ENCODE results near the gene MEX3A.
"Not testable (repeated sequence)": the region's sequence is repeated elsewhere in the genome, so short reads cannot be mapped to it uniquely, and the experiment has no call there.

Gene MEX3A

GRCh38 chr1:156118177-156118868 is 36.1 kb upstream of the MEX3A start:
- no peak for DNase-seq

DNA sequence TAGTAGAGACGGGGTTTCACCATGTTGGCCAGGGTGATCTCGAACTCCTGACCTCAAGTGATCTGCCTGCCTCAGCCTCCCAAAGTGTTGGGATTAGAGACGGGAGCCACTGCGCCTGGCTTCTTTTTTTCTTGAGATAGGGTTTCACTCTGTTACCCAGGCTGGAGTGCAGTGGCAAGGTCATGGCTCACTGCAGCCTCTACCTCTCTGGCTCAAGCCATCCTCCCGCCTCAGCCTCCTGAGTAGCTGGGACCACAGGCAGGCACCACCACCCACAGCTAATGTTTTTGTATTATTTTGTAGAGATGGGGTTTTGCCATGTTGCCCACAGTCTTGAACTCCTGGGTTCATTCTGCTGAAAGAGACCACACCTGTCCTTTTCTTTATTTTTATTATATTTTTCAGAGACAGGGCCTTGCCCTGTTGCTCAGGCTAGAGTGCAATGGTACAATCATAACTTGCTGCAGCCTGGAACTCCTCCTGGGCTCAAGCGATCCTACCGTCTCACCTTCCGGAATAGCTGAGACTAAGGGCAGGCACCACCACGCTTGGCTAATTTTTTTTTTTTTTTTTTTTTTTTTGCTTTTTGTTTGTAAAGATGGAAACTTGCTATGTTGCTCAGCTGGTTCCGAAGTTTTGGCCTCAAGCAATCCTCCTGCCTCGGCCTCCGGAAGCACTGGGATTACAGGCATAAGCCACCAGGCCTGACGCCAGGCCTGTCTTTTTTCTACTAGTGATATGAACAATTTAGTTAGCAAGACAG is 35.3 kb upstream of the MEX3A start:
- DNase-seq, result no peak

- DNase-seq, result not testable (repeated sequence)
Observed at GRCh38 chr1:156116731-156117130, 34.5 kb upstream of the MEX3A start.

DNA sequence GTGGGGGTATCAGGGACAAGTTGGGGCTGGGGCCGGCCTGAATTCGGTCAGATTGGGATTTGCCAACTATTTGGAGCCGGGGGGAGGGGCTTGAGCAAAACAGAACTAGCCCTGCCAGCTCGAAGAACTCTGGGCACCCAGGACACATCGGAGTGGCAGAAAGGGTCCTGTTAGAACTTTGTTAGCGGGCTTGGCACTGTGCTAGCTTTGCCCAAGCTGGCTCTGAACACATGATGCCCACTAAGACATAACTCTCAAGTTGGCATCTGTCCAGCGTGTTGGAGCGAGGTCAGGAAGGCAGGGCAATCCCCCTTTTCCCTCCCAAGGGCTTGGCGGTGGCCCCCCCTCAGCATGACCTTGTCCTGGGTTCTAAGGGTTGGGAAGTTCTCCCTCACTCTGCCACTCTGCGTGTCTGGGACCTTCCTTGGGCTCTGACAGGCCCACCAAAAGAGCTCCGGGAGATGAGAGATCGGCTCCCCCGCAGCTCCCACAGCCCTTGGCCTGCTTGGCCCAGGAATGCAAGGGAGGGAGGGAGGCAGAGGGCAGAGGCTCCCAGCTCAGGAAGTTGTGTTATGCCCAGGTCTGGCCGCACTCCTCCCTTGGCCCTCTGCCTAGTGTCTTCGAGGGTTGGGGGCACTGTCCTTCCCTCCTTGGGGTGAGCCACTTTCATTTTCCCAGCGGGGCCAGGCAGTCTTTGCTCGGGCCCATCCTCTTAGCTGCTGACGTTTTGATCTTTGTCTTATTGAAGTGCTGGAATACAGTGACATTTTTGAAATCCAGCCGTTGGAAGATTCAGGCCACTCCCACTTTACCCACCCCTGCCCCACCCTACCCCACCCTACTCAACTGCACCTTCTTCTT is 33.5 kb upstream of the MEX3A start:
- DNase-seq, result no peak

DNA sequence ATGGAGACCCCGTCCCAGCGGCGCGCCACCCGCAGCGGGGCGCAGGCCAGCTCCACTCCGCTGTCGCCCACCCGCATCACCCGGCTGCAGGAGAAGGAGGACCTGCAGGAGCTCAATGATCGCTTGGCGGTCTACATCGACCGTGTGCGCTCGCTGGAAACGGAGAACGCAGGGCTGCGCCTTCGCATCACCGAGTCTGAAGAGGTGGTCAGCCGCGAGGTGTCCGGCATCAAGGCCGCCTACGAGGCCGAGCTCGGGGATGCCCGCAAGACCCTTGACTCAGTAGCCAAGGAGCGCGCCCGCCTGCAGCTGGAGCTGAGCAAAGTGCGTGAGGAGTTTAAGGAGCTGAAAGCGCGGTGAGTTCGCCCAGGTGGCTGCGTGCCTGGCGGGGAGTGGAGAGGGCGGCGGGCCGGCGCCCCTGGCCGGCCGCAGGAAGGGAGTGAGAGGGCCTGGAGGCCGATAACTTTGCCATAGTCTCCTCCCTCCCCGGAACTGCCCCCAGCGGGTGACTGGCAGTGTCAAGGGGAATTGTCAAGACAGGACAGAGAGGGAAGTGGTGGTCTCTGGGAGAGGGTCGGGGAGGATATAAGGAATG is 32.8 kb upstream of the MEX3A start:
- DNase-seq, result no peak

- DNase-seq, result peak; percentile 92
Observed at GRCh38 chr1:156114101-156114918, 32.0 kb upstream of the MEX3A start, which contains the start of gene LMNA. TSS of gene LMNA (plus strand) at chr1:156114711. CDS start at chr1:156114919, 208 bp downstream.

GRCh38 chr1:156113282-156113950 is 31.2 kb upstream of the MEX3A start:
- no peak for DNase-seq

DNA sequence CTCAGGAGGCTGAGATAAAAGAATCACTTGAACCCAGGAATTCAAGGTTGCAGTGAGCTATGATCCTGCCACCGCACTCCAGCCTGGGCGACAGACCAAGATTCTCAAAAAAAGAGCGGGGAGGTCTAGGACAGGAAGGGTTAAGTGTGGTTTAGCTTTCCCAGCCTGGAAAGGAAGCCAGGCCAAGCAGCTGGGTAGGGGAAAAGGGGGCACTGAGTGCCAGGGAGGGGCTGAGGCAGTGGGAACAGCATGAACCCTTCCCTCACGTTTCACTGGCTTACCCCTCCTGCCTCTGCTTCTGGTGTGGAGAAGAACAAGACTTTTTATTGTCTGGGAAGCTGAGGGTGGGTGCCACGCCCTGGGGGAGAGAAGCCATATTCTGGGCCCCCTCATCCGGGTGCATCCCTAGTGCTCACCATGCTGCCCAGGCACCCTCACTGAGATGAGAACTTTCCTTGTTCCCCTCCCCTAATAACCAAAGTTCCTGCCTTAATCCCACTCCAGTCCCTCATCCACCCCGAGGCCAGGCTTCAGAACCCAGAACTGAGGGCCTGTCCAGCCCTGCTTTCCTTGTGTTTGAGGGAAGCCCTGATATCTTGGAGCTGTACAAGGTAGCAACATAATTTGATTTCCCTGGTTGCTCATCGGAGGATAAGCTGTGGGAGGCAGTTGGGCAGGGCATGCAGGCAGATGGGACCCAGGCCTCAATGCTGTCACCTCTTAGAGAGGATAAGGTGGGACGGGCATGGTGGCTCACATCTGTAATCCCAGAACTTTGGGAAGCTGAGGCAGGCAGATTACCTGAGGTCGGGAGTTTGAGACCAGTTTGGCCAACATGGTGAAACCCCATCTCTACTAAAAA is 30.2 kb upstream of the MEX3A start:
- no peak for DNase-seq

- DNase-seq, result no peak
Observed at GRCh38 chr1:156111355-156111962, 29.2 kb upstream of the MEX3A start.

DNA sequence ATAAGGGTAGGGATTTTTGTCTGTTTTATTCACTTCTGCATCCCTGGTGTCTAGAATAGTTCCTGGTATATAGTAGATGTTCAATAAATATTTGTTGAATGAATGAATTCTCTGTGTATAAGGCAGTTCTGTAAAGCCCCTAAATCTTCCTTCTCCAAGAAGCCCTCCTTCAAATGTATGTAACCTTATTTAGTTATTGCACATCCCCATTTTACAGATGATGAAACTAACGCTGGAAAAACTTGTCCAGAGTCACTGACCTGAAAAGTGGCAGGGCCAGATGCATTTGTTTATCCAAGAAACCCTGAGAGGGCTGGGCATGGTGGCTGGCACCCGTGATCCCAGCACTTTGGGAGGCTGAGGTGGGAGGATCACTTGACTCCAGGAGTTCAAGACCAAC is 28.0 kb upstream of the MEX3A start:
- DNase-seq, result no peak

DNA sequence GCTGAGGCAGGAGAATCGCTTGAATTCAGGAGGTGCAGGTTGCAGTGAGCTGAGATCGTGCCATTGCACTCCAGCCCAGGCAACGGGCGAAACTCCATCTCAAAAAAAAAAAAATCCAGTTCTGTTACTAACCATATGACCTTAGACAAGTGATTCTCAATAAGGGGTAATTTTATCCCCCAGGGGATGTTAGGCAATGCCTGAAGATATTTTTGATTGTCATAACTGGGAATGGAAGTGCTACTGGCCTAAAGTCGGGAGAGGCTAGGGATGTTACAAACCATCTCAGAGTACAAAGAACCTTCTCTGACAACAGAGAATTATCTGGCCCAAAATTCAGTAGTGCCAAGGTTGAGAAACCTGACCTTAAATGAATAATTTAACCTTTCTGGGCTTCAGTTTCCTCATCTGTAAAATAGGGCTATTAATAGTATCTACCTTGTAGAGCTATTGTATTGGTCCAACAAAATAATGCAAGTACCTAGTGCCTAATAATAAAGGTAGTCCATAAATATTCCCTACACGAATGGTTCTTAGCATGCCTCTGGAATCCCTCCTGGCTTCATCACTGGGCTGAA is 26.5 kb upstream of the MEX3A start:
- DNase-seq, result no peak

GRCh38 chr1:156108057-156108456 is 25.8 kb upstream of the MEX3A start:
- no peak for DNase-seq

DNA sequence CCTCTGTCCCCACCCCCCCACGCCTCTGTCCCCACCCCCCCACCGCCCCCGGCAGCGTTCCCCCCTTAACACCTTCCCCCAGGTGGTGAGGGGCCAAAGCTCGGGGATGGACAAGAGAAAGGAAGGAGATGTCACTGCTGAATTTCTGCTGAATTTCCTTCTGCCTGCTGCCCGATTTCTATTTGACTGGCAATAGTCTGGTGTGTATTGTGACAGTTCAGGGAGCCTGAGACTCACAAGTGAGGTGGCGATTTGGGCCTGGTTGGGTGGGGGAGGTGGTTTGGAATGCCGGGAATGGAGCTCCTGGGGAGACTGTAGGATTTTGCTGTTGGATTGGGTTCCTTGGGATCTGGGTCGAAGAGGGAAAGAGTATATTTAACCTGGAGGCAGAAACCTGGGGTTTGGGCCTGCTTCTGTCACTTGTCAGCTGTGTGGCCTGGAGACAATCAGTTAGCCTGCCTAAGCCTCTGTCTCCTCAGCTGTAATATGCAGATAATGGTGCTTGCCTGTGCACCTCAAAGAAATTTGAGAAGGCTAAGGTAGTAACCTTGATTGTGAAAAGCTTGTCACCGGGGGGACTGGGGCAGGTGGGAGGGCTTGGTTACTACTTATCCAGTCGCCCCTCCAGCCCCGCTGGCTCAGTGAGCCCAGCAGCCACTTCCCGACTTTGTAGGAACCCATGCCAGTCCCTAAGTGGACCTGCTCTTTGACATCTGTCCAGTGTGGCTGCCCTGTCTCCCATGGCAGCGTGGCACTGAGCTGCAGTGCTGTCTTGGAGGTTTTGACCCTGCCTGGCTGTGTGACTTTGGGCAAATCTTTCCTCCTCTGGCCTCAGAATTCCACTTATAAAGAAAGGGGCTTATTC is 24.6 kb upstream of the MEX3A start:
- no peak for DNase-seq

DNA sequence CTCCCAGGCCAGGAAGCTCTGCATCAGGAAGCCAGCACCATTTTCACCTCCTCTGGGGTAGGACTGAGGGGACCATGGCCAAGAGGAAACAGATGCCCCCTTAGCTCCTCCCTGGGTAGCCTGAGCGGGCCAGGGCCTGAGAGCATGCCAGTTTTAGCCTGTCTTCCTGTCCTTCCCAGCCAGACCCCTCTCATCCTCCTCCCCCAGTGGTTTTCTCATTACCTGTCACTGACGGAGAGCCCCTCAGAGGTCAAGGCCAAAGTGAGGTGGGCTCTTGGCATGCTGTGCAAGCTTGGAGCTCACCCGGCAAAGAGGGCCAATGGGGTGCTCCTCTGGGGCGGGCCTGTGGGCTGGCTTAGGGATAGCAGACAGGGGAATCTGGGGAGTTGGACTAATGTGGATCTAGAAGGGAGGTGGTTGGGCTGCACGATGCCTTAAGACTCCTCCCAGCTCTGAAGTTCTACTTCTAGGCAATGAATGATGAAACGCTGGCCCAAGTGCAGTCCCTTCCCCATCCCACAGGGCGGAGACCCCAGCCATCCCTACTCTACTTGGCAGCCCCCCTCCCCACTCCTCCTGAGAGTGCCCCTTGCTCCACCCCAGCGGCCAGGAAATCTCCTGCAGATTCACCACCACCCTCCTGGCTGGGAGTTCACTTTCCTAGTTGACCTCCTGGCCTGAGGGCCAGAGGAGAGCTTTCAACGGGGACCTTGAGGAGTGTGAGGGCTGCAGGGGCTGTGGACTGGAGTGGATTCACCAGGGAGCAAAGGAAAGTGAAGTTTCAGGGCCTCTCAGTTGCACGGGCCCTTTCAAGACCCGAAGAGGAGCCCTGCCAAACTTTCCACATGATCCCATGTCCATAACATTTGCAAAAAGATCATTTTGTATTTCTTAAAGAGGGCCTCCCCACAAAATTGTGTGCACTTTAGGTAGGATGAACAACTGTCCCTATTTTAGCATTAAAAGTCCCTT is 22.9 kb upstream of the MEX3A start:
- DNase-seq, result no peak

GRCh38 chr1:156104065-156104810 is 22.0 kb upstream of the MEX3A start:
- DNase-seq, result peak; percentile 69

DNA sequence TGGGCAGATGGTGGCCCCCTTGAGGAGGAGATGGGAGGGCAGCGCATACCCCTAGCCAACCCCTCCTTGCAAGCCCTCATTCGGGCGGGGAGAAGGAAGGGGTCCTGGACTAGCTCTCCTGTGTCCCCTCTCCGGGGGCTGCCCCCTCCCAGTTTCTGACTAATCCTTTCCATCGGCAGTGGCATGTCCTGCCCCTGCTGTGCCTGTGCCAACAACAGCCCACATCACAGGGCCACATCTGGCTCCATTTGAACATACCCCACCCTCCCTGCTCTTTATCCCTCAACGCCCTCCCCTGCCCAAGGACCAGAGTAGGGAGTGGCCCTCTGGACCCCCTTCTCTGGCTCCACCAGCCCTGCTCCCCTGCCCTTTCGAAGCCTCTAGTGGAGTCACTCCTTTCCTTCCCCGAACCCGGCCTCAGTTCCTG is 21.3 kb upstream of the MEX3A start:
- no peak for DNase-seq

All from activated CD4-positive, alpha-beta T cell treated with anti-CD3 and anti-CD28 coated beads, Interleukin-2, amount 50 U/mL, for 16 hours (primary cell).